Neural cell (in vitro differentiated cells): ENCODE data around the gene NPHP4. TPM values are rescaled to one million over a fixed set of nuclear protein-coding genes. Genes with fewer than 3 reads are reported as not detected.

Source experiments
- H2AFZ ChIP-seq: fragments of 200-600, 300-800 bp; sonication (generic), shearing (Covaris generic); 2 replicates; pipeline ENCODE4 v1.6.0; 2014; ENCODE audit warnings: low read depth, mild to moderate bottlenecking, antibody characterized with exemption, low read length, moderate library complexity
- H3F3A ChIP-seq: fragments of 200-600 bp; shearing (Covaris generic); 2 replicates; pipeline ENCODE4 v1.6.1; 2016; ENCODE audit warnings: mild to moderate bottlenecking, moderate library complexity, mixed read lengths, antibody characterized with exemption, low read length; ENCODE audit not compliant: insufficient read depth, poor library complexity, severe bottlenecking
- H3K27ac ChIP-seq: fragments of 200-600, 300-800 bp; sonication (generic), shearing (Covaris generic); 2 replicates; pipeline ENCODE4 v1.5.1; 2014; ENCODE audit warnings: mild to moderate bottlenecking, low read length, moderate library complexity
- H3K27me3 ChIP-seq: fragments of 300-800, 200-600 bp; sonication (generic), shearing (Covaris generic); 2 replicates; pipeline ENCODE4 v1.6.0; 2014; ENCODE audit warnings: mild to moderate bottlenecking, low read depth, low read length, moderate library complexity; ENCODE audit not compliant: insufficient read depth
- H3K36me3 ChIP-seq: fragments of 300-800, 200-600 bp; sonication (generic), shearing (Covaris generic); 2 replicates; pipeline ENCODE4 v1.5.1; 2014; ENCODE audit warnings: mild to moderate bottlenecking, antibody characterized with exemption, low read length, moderate library complexity; ENCODE audit not compliant: insufficient read depth
- H3K4me2 ChIP-seq: fragments of 300-800, 200-600 bp; sonication (generic), shearing (Covaris generic); 2 replicates; pipeline ENCODE4 v1.6.0; 2014; ENCODE audit warnings: mild to moderate bottlenecking, low read length
- H3K4me3 ChIP-seq: fragments of 300-800, 200-600 bp; sonication (generic), shearing (Covaris generic); 2 replicates; pipeline ENCODE4 v1.5.1; 2014; ENCODE audit warnings: mild to moderate bottlenecking, low read length, moderate library complexity
- H3K79me2 ChIP-seq: fragments of 200-600 bp; shearing (Covaris generic); replicated peaks from 2 replicates; pipeline ENCODE4 v1.6.0; 2014; ENCODE audit warnings: mild to moderate bottlenecking, low read length, moderate library complexity; ENCODE audit not compliant: insufficient read depth
- H3K9ac ChIP-seq: fragments of 300-800, 200-600 bp; sonication (generic), shearing (Covaris generic); 2 replicates; pipeline ENCODE4 v1.6.1; 2016; ENCODE audit warnings: mild to moderate bottlenecking, low read length, mixed read lengths
- H3K9me2 ChIP-seq: fragments of 200-600 bp; shearing (Covaris generic); 2 replicates; pipeline ENCODE4 v1.6.1; 2016; ENCODE audit warnings: mild to moderate bottlenecking, low read length, mixed read lengths; ENCODE audit not compliant: insufficient read depth
- H3K9me3 ChIP-seq: fragments of 200-600, 300-800 bp; sonication (generic), shearing (Covaris generic); 2 replicates; pipeline ENCODE4 v1.6.1; 2016; ENCODE audit warnings: mild to moderate bottlenecking, mixed run types, low read length, moderate library complexity, mixed read lengths
- H4K20me1 ChIP-seq: fragments of 200-600 bp; shearing (Covaris generic); 2 replicates; pipeline ENCODE4 v1.6.1; 2016; ENCODE audit warnings: mild to moderate bottlenecking, mixed run types; ENCODE audit not compliant: insufficient read depth
- EP300 ChIP-seq: fragments of 450-650 bp; conservative IDR thresholded peaks from 2 replicates; pipeline ENCODE4 v1.6.1; 2014; ENCODE audit warnings: antibody characterized with exemption, mild to moderate bottlenecking, moderate library complexity; ENCODE audit not compliant: poor library complexity, severe bottlenecking
- EZH2 ChIP-seq: fragments of 200-600, 300-800 bp; shearing (Covaris generic), sonication (generic); IDR thresholded peaks from 2 replicates; pipeline ENCODE4 v1.6.1; 2014; ENCODE audit warnings: antibody characterized with exemption, low read length, borderline replicate concordance, mild to moderate bottlenecking; ENCODE audit not compliant: insufficient read depth, poor library complexity, severe bottlenecking
- MXI1 ChIP-seq: fragments of 450-650 bp; conservative IDR thresholded peaks from 2 replicates; pipeline ENCODE4 v1.6.1; 2014; ENCODE audit warnings: antibody characterized with exemption, mild to moderate bottlenecking; ENCODE audit not compliant: poor library complexity, severe bottlenecking
- POLR2AphosphoS5 ChIP-seq: IDR thresholded peaks from 2 replicates; pipeline ENCODE4 v1.6.1; 2012
- RAD21 ChIP-seq: fragments of 450-650 bp; conservative IDR thresholded peaks from 2 replicates; pipeline ENCODE4 v1.6.1; 2014; ENCODE audit warnings: antibody characterized with exemption, mild to moderate bottlenecking, moderate library complexity
- SMC3 ChIP-seq: fragments of 450-650 bp; conservative IDR thresholded peaks from 2 replicates; pipeline ENCODE4 v1.6.1; 2014; ENCODE audit warnings: antibody characterized with exemption, mild to moderate bottlenecking, moderate library complexity; ENCODE audit not compliant: poor library complexity
- TAF1 ChIP-seq: IDR thresholded peaks from 2 replicates; pipeline ENCODE4 v1.6.1; 2012; ENCODE audit warnings: low read depth
- polyA plus RNA-seq: library from polyadenylated mRNA; depleted of rRNA; stranded (reverse); fragments of >200 nt; gene quantifications from 2 replicates; pipeline ENCODE4 v1.2.3, GENCODE V29; 2014
- TF ChIP-seq, protein P1 (sequence below): fragments of 450-650 bp; IDR thresholded peaks from 2 replicates; pipeline ENCODE4 v1.5.1; 2014; ENCODE audit warnings: antibody characterized with exemption, mild to moderate bottlenecking, moderate library complexity; ENCODE audit not compliant: poor library complexity, severe bottlenecking
- TF ChIP-seq, protein P2 (sequence below): IDR thresholded peaks from 2 replicates; pipeline ENCODE4 v1.6.1; 2012; ENCODE audit warnings: borderline replicate concordance

Gene NPHP4
- polyA plus RNA-seq, 1 donor from 2014 or later = 17.1 TPM

DNA sequence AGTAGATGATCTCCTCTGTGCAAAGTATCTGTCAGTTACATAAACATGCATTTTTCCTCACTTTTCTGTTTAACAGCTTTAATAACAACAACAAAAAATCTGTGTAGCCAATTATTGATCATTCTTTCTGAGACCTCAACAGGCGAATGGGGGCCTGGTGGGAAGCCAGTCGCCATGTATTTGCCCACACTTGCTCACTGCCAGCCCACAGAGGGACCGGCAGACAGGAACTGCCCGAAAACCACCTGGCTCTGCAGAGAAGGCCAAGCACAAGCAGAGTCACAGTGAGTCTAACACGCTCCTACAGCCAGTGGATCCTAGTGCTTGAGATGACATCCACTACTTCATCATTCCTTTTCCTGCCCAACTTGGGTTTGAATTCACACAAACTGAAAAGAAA lies 56.1 kb downstream of the NPHP4 start:
- Histone ChIP-seq H3F3A (no peaks in the 10 kb centered on the region), H3K4me2 (no peak overlapping the region), H3K36me3 (peaks cover 11% of the 10 kb centered on the region), H3K4me3 (no peak overlapping the region), H3K27ac (no peak overlapping the region), H4K20me1 (no peaks in the 10 kb centered on the region), H3K79me2 (no peaks in the 10 kb centered on the region), H3K9ac (no peak overlapping the region), H3K27me3 (no peaks in the 10 kb centered on the region), H3K9me3 (no peaks in the 10 kb centered on the region), H3K9me2 (no peaks in the 10 kb centered on the region), H2AFZ (no peak overlapping the region)
- TF ChIP-seq TAF1 (no peak), MXI1 (no peak), SMC3 (no peak), RAD21 (no peak), EZH2 (no peak), EP300 (no peak), POLR2AphosphoS5 (no peak)
- TF ChIP-seq, protein P1, sequence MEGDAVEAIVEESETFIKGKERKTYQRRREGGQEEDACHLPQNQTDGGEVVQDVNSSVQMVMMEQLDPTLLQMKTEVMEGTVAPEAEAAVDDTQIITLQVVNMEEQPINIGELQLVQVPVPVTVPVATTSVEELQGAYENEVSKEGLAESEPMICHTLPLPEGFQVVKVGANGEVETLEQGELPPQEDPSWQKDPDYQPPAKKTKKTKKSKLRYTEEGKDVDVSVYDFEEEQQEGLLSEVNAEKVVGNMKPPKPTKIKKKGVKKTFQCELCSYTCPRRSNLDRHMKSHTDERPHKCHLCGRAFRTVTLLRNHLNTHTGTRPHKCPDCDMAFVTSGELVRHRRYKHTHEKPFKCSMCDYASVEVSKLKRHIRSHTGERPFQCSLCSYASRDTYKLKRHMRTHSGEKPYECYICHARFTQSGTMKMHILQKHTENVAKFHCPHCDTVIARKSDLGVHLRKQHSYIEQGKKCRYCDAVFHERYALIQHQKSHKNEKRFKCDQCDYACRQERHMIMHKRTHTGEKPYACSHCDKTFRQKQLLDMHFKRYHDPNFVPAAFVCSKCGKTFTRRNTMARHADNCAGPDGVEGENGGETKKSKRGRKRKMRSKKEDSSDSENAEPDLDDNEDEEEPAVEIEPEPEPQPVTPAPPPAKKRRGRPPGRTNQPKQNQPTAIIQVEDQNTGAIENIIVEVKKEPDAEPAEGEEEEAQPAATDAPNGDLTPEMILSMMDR = no peak
- TF ChIP-seq, protein P2, sequence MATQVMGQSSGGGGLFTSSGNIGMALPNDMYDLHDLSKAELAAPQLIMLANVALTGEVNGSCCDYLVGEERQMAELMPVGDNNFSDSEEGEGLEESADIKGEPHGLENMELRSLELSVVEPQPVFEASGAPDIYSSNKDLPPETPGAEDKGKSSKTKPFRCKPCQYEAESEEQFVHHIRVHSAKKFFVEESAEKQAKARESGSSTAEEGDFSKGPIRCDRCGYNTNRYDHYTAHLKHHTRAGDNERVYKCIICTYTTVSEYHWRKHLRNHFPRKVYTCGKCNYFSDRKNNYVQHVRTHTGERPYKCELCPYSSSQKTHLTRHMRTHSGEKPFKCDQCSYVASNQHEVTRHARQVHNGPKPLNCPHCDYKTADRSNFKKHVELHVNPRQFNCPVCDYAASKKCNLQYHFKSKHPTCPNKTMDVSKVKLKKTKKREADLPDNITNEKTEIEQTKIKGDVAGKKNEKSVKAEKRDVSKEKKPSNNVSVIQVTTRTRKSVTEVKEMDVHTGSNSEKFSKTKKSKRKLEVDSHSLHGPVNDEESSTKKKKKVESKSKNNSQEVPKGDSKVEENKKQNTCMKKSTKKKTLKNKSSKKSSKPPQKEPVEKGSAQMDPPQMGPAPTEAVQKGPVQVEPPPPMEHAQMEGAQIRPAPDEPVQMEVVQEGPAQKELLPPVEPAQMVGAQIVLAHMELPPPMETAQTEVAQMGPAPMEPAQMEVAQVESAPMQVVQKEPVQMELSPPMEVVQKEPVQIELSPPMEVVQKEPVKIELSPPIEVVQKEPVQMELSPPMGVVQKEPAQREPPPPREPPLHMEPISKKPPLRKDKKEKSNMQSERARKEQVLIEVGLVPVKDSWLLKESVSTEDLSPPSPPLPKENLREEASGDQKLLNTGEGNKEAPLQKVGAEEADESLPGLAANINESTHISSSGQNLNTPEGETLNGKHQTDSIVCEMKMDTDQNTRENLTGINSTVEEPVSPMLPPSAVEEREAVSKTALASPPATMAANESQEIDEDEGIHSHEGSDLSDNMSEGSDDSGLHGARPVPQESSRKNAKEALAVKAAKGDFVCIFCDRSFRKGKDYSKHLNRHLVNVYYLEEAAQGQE = no peak

DNA sequence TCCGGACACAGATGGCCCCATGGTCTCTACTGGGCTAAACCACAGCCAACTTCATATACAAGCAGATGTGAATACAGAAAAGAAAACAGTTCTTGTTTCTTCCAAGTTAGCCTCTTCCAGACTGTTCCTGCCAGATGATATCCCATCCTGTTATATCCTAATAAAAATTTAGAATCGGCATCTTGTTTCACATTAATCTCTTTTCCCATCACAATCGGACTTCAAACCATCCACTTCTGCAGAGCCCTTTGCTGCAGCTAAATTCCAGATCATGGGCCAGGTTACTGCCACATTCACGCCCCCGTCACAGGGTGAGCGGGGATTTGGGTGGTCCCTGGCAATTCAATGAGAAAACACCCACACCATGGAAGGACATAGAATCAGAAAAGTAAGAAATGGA lies 57.2 kb downstream of the NPHP4 start:
- H3K79me2 ChIP-seq = no peaks in the 10 kb centered on the region
- H3K36me3 ChIP-seq = peaks cover 18% of the 10 kb centered on the region
- H3K27me3 ChIP-seq = no peaks in the 10 kb centered on the region
- H3K27ac ChIP-seq = no peak overlapping the region
- H4K20me1 ChIP-seq = no peaks in the 10 kb centered on the region
- no peaks in the 10 kb centered on the region for H3K9me2 ChIP-seq
- H2AFZ ChIP-seq = no peak overlapping the region
- H3F3A ChIP-seq = no peaks in the 10 kb centered on the region
- H3K4me2 ChIP-seq = no peak overlapping the region
- no peak for TF ChIP-seq TAF1
- no peak for TF ChIP-seq POLR2AphosphoS5
- TF ChIP-seq, protein P1 = no peak
- no peak for TF ChIP-seq RAD21
- TF ChIP-seq EZH2 = no peak
- TF ChIP-seq, protein P2 = no peak
- no peaks in the 10 kb centered on the region for H3K9me3 ChIP-seq
- H3K4me3 ChIP-seq = no peak overlapping the region
- no peak overlapping the region for H3K9ac ChIP-seq
